HG03280 (cell line): ENCODE measurements around the gene OR2V2.

ENCODE experiments used
- ATAC-seq: cut with Tn5 transposase; IDR thresholded peaks from one replicate; pipeline ENCODE4 v1.9.1; 2021; ENCODE audit warnings: mild to moderate bottlenecking, moderate library complexity; ENCODE audit not compliant: unreplicated experiment

The OR2V2 gene

GRCh38 chr5:181205761-181206649 is 58.6 kb downstream of the OR2V2 start:
- no peak for ATAC-seq

- ATAC-seq = no peak
Measured at GRCh38 chr5:181207214-181207959, 60.0 kb downstream of the OR2V2 start.

GRCh38 chr5:181207960-181208253 is 60.5 kb downstream of the OR2V2 start:
- ATAC-seq = no peak
